PC-9 (cell line): Measurements from ENCODE around the gene CACNB1. TPM values are rescaled to one million over a fixed set of nuclear protein-coding genes. Genes with fewer than 3 reads are reported as not detected.

ENCODE experiments used
- BruUV-seq: library from RNA; stranded (reverse); fragments of 400-500 nt; replicated peaks from 2 replicates; lab custom pipeline; 2021; lab: Mats Ljungman, UMichigan
- CTCF ChIA-PET: fragments of 300-600 bp; sonication (Branson Sonifier 250); formaldehyde crosslinking; loops from one replicate; lab custom pipeline; 2022; ENCODE audit warnings: antibody characterized with exemption; lab: Charles Lee
- POLR2A ChIA-PET: fragments of 300-600 bp; sonication (Branson Sonifier 250); formaldehyde crosslinking; loops from one replicate; lab custom pipeline; 2022; ENCODE audit warnings: antibody characterized with exemption; ENCODE audit not compliant: unreplicated experiment; lab: Charles Lee
- DNase-seq, 2 experiments: peaks; one replicate each; pipeline versions ENCODE4 v3.0.0 to v3.0.0-alpha.2; 2015 to 2022; ENCODE audit warnings: mixed read lengths in 1 of 2
- H2AFZ ChIP-seq: fragments of 200-600 bp; sonication (generic); 2 replicates; pipeline ENCODE4 v1.8.1; 2017; ENCODE audit warnings: antibody characterized with exemption
- H3F3A ChIP-seq: fragments of 200-600 bp; sonication (generic); 2 replicates; pipeline ENCODE4 v1.8.1; 2017; ENCODE audit warnings: antibody characterized with exemption, mild to moderate bottlenecking, low read depth; ENCODE audit not compliant: insufficient read depth
- H3K27ac ChIP-seq: fragments of 200-600 bp; sonication (generic); 2 replicates; pipeline ENCODE4 v1.6.1; 2016; ENCODE audit warnings: mixed run types
- H3K27me3 ChIP-seq: fragments of 200-600 bp; sonication (generic); 2 replicates; pipeline ENCODE4 v1.6.1; 2016; ENCODE audit warnings: low read depth, mixed run types; ENCODE audit not compliant: insufficient read depth
- H3K36me3 ChIP-seq: fragments of 200-600 bp; sonication (generic); 2 replicates; pipeline ENCODE4 v1.6.1; 2016; ENCODE audit warnings: low read depth, mixed run types
- H3K4me1 ChIP-seq: fragments of 200-600 bp; sonication (generic); replicated peaks from 2 replicates; pipeline ENCODE4 v1.6.1; 2016; ENCODE audit warnings: mixed run types; ENCODE audit not compliant: insufficient read depth
- H3K4me2 ChIP-seq: fragments of 200-600 bp; sonication (generic); 2 replicates; pipeline ENCODE4 v1.6.1; 2017; ENCODE audit warnings: mixed run types
- H3K4me3 ChIP-seq: fragments of 200-600 bp; sonication (generic); 2 replicates; pipeline ENCODE4 v1.6.1; 2016; ENCODE audit warnings: mixed run types
- H3K79me2 ChIP-seq: fragments of 200-600 bp; sonication (generic); 2 replicates; pipeline ENCODE4 v1.6.1; 2017; ENCODE audit warnings: low read depth, mixed run types
- H3K9me2 ChIP-seq: fragments of 200-600 bp; sonication (generic); 2 replicates; pipeline ENCODE4 v1.8.1; 2017; ENCODE audit warnings: mild to moderate bottlenecking; ENCODE audit not compliant: insufficient read depth
- H3K9me3 ChIP-seq: fragments of 200-600 bp; sonication (generic); 2 replicates; pipeline ENCODE4 v1.8.1; 2016; ENCODE audit warnings: low read depth; ENCODE audit not compliant: insufficient read depth
- H4K20me1 ChIP-seq: fragments of 200-600 bp; sonication (generic); 2 replicates; pipeline ENCODE4 v1.8.1; 2017; ENCODE audit not compliant: insufficient read depth
- EZH2 ChIP-seq: fragments of 200-600 bp; sonication (generic); IDR thresholded peaks from 2 replicates; pipeline ENCODE4 v1.8.0; 2017; ENCODE audit warnings: antibody characterized with exemption, low read depth
- intact Hi-C: fragments of 100-400 bp; cut with micrococcal nuclease; formaldehyde crosslinking; loops from one replicate; pipeline ENCODE4 v1.10.0; 2022; ENCODE audit not compliant: unreplicated experiment
- total RNA-seq: library from RNA; stranded (reverse); gene quantifications from 2 replicates; pipeline ENCODE4 v1.2.3, GENCODE V29; 2021
- TF ChIP-seq, protein P1 (sequence below): fragments of 200-600 bp; sonication (generic); conservative IDR thresholded peaks from 2 replicates; pipeline ENCODE4 v1.6.1; 2017; ENCODE audit warnings: mixed run types, antibody characterized with exemption, mild to moderate bottlenecking, moderate library complexity

The CACNB1 gene
- total RNA-seq, 1 experiment from 2014 or later, result 21.4 TPM

DNA sequence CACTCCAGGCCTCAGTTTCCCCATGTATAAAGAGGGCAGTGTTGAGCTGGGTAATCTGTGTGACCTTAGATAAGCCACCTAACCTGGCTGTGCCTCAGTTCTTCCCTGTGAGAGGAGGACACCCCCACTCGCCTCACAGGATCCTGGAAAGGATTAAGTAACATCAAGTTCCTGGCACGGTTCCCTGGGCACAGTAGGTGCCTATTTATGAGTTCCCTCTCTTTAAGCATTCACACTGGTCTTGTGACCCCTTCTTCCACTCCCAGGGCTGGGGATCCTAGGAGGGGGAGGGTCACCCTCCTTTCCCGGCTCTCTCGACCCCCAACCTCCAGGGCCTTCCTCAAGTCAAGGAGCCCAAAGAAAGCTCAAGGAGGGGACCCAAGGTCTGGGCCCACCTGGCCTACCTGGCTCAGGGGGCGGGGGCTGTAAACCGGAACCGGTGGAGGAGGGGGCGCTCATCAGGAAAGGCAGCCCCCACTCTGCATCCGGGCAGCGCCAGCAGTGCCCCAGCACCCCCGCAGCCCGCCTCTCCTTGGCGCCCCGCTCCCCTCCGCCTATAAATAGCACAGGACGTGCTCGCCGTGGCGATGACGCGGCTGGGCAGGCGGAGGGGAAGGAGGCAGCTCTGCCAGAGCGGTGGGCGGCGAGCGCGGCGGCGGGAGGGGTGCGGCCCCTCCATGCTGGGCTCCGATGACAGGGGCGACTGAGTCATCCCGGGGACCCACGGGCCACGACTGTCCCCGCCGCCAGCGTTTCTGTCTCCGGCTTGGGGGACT lies 12.0 kb upstream of the CACNB1 start:
- intact Hi-C loops, result loop anchor here (5.0 kb wide), 1 partner anchor 413 kb away; no protein-coding TSS in a partner anchor
- no peak overlapping the region for H3K27ac ChIP-seq
- H4K20me1 ChIP-seq, result peaks cover 8% of the 10 kb centered on the region
- H3K36me3 ChIP-seq, result no peaks in the 10 kb centered on the region; the same call in 1 of the 2 replicates
- TF ChIP-seq, protein P1, sequence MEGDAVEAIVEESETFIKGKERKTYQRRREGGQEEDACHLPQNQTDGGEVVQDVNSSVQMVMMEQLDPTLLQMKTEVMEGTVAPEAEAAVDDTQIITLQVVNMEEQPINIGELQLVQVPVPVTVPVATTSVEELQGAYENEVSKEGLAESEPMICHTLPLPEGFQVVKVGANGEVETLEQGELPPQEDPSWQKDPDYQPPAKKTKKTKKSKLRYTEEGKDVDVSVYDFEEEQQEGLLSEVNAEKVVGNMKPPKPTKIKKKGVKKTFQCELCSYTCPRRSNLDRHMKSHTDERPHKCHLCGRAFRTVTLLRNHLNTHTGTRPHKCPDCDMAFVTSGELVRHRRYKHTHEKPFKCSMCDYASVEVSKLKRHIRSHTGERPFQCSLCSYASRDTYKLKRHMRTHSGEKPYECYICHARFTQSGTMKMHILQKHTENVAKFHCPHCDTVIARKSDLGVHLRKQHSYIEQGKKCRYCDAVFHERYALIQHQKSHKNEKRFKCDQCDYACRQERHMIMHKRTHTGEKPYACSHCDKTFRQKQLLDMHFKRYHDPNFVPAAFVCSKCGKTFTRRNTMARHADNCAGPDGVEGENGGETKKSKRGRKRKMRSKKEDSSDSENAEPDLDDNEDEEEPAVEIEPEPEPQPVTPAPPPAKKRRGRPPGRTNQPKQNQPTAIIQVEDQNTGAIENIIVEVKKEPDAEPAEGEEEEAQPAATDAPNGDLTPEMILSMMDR, result no peak
- TF ChIP-seq EZH2, result no peak
- POLR2A ChIA-PET, result no interaction called here
- H3K9me2 ChIP-seq, result no peaks in the 10 kb centered on the region
- H2AFZ ChIP-seq, result no peak overlapping the region
- H3K27me3 ChIP-seq, result no peaks in the 10 kb centered on the region
- H3K4me1 ChIP-seq, result no peaks in the 10 kb centered on the region
- CTCF ChIA-PET, result interaction anchor here (0.6 kb wide), 1 partner anchor 35 kb away, joined by 4 read pairs; no protein-coding TSS in a partner anchor
- no TSS peak for BruUV-seq
- peaks cover 35% of the 10 kb centered on the region for H3F3A ChIP-seq
- H3K9me3 ChIP-seq, result no peaks in the 10 kb centered on the region
- H3K79me2 ChIP-seq, result no peaks in the 10 kb centered on the region
- H3K4me3 ChIP-seq, result no peak overlapping the region
- DNase-seq, result no peak
- H3K4me2 ChIP-seq, result no peak overlapping the region

DNA sequence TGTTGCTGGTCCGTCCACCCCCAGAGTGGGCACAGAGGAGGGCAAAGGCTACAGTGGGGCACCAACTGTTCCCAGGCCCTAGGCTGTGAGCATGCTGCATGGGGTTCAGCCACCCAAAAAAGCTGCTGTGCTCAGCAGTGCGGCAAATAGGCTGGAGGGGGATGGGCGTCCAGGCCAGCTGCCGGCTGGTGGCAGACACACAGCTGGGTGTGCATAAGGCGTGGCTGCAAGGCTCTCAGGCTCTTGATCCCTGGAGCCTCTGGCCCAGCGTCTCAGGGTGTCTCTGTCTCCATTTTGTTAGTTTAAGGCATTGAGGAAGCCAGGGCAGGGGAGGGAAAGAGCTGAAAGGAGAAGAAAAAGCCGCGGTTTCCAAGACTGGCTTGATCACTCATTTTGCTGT lies 11.4 kb upstream of the CACNB1 start:
- CTCF ChIA-PET, result interaction anchor here (0.6 kb wide), 1 partner anchor 36 kb away, joined by 4 read pairs; no protein-coding TSS in a partner anchor
- H3K79me2 ChIP-seq, result 0 out of 2 replicates have a peak, but pooled peaks cover under 1% of the 10 kb centered on the region
- BruUV-seq, result no TSS peak
- peaks cover 41% of the 10 kb centered on the region for H3F3A ChIP-seq
- intact Hi-C loops, result loop anchor here (5.0 kb wide), 1 partner anchor 413 kb away; no protein-coding TSS in a partner anchor
- no peak for DNase-seq
- no peak overlapping the region for H3K4me3 ChIP-seq
- POLR2A ChIA-PET, result no interaction called here
- H3K27me3 ChIP-seq, result no peaks in the 10 kb centered on the region
- H4K20me1 ChIP-seq, result peaks cover 14% of the 10 kb centered on the region
- H3K9me3 ChIP-seq, result no peaks in the 10 kb centered on the region
- no peak for TF ChIP-seq EZH2
- TF ChIP-seq, protein P1, result no peak
- H2AFZ ChIP-seq, result no peak overlapping the region
- no peak overlapping the region for H3K27ac ChIP-seq
- no peaks in the 10 kb centered on the region for H3K4me1 ChIP-seq
- no peaks in the 10 kb centered on the region for H3K9me2 ChIP-seq
- peaks cover 1% of the 10 kb centered on the region for H3K36me3 ChIP-seq
- no peak overlapping the region for H3K4me2 ChIP-seq

GRCh38 chr17:39208136-39208535 lies 10.7 kb upstream of the CACNB1 start:
- no peak for DNase-seq
- Histone ChIP-seq H3K27ac (no peak overlapping the region), H3K79me2 (peaks cover 4% of the 10 kb centered on the region; the same call in 1 of the 2 replicates), H3K9me2 (no peaks in the 10 kb centered on the region), H3F3A (peaks cover 42% of the 10 kb centered on the region), H2AFZ (no peak overlapping the region), H3K36me3 (peaks cover 9% of the 10 kb centered on the region), H4K20me1 (peaks cover 22% of the 10 kb centered on the region), H3K4me2 (no peak overlapping the region), H3K27me3 (no peaks in the 10 kb centered on the region), H3K9me3 (no peaks in the 10 kb centered on the region), H3K4me1 (no peaks in the 10 kb centered on the region), H3K4me3 (no peak overlapping the region)
- no TSS peak for BruUV-seq
- CTCF ChIA-PET, result interaction anchor here (0.7 to 2.5 kb wide), 3 partner anchors 28 to 994 kb away, joined by 6 to 10 read pairs (median 6); no protein-coding TSS in a partner anchor
- intact Hi-C loops, result loop anchor here (5.0 kb wide), 1 partner anchor 414 kb away; no protein-coding TSS in a partner anchor
- POLR2A ChIA-PET, result interaction anchor here (0.8 kb wide), 1 partner anchor 232 kb away, joined by 5 read pairs; no protein-coding TSS in a partner anchor
- no peak for TF ChIP-seq EZH2
- TF ChIP-seq, protein P1, result no peak
